Measurements from ENCODE around the gene RAET1E.

The RAET1E gene

DNA sequence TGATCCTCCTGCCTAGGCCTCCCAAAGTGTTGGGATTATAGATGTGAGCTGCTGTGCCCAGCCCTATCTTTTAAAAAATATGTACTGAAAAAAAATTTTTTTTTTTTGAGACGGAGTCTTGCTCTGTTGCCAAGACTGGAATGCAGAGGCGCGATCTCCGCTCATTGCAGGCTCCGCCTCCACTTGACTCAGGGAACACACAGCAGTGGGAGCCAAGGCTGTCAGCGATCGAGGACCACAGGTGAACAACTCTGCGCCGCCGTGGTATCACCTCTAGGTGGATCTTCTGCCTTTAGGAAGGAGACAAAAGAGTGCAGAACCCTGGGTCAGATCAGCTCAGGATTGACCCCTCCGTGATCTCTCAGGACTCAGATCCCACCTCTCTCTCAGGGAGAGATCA, 13.7 kb downstream of the RAET1E start:
- no peak for TF ChIP-seq CTCF (IDR thresholded peaks at IDR 0.05; ENCODE audit: borderline replicate concordance, insufficient read depth, low read depth, low read length)
- no peak overlapping the region for H3K4me3 ChIP-seq (ENCODE audit: low read depth, low read length)

DNA sequence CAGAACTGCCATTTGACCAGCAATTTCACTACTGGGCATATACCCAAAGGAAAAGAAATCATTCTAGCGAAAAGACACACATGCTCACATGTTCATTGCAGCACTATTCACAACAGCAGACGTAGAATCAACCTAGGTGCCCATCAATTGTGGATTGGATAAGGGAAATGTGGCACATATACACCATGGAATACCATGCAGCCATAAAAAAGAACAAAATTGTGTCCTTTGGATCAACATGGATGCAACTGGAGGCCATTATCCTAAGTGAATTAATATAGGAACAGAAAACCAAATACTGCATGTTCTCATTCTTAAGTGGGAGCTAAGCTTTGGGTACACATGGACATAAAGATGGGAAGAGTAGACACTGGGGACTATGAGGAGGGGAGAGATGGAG, 16.1 kb downstream of the RAET1E start:
- H3K4me3 ChIP-seq (ENCODE audit: low read depth, low read length), result no peak overlapping the region

GRCh38 chr6:149881066-149881766, 16.7 kb downstream of the RAET1E start:
- no peak for TF ChIP-seq CTCF (IDR thresholded peaks at IDR 0.05; ENCODE audit: borderline replicate concordance, insufficient read depth, low read depth, low read length)
- no peak overlapping the region for H3K4me3 ChIP-seq (ENCODE audit: low read depth, low read length)

More for the DNA sequence above, 16.1 kb downstream of the RAET1E start:
- TF ChIP-seq CTCF (IDR thresholded peaks at IDR 0.05; ENCODE audit: borderline replicate concordance, insufficient read depth, low read depth, low read length), result no peak

DNA sequence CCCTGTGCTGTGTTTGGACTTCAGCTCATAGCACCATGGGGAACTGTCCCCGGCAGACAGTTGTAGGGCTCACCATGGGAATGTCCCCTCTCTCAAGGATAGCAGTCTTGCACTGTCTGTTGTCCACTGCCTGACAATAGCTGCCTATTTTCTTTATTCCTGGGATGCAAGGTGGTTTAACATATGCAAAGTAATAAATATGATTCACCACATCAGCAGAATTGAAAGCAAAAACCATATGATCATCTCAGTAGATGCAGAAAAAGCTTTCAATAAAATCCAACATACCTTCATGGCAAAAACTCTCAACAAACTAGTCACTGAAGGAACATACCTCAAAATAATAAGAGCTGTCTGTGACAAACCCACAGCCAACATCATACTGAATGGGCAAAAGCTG, 20.3 kb downstream of the RAET1E start:
- no peak overlapping the region for H3K4me3 ChIP-seq (ENCODE audit: low read depth, low read length)
- TF ChIP-seq CTCF (IDR thresholded peaks at IDR 0.05; ENCODE audit: borderline replicate concordance, insufficient read depth, low read depth, low read length), result no peak

GRCh38 chr6:149876241-149876933, 21.5 kb downstream of the RAET1E start:
- H3K4me3 ChIP-seq (ENCODE audit: low read depth, low read length), result no peak overlapping the region
- TF ChIP-seq CTCF (IDR thresholded peaks at IDR 0.05; ENCODE audit: borderline replicate concordance, insufficient read depth, low read depth, low read length), result no peak

GRCh38 chr6:149872233-149872632, 25.7 kb downstream of the RAET1E start:
- no peak overlapping the region for H3K4me3 ChIP-seq (ENCODE audit: low read depth, low read length)
- no peak for TF ChIP-seq CTCF (IDR thresholded peaks at IDR 0.05; ENCODE audit: borderline replicate concordance, insufficient read depth, low read depth, low read length)

DNA sequence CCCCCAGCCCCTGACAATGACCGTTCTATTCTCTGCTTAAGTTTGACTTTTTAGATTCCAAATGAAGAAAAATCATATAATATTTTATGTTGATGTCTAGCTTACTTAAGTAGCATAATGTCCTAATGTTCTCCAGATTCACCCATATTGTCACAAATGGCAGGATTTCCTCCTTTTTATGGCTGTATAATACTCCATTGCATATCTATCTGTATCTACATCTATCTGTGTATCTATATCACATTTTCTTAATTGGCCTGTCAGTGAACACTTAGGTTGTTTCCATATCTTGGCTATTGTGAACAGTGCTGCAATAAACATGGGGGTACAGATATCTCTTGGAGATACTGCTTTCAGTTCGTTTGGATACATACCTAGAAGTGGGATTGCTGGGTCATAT, 26.7 kb downstream of the RAET1E start:
- no peak for TF ChIP-seq CTCF (IDR thresholded peaks at IDR 0.05; ENCODE audit: borderline replicate concordance, insufficient read depth, low read depth, low read length)
- H3K4me3 ChIP-seq (ENCODE audit: low read depth, low read length), result no peak overlapping the region

All from GM12875 (cell line).